HG03439 (cell line): ENCODE data around the gene SYNJ2.

Experiments
- ATAC-seq: cut with Tn5 transposase; IDR thresholded peaks from one replicate; pipeline ENCODE4 v1.9.1; 2021; ENCODE audit warnings: mild to moderate bottlenecking, moderate library complexity; ENCODE audit not compliant: unreplicated experiment

SYNJ2 gene

GRCh38 chr6:157996201-157996712 lies 14.6 kb downstream of the SYNJ2 start:
- no peak for ATAC-seq

DNA sequence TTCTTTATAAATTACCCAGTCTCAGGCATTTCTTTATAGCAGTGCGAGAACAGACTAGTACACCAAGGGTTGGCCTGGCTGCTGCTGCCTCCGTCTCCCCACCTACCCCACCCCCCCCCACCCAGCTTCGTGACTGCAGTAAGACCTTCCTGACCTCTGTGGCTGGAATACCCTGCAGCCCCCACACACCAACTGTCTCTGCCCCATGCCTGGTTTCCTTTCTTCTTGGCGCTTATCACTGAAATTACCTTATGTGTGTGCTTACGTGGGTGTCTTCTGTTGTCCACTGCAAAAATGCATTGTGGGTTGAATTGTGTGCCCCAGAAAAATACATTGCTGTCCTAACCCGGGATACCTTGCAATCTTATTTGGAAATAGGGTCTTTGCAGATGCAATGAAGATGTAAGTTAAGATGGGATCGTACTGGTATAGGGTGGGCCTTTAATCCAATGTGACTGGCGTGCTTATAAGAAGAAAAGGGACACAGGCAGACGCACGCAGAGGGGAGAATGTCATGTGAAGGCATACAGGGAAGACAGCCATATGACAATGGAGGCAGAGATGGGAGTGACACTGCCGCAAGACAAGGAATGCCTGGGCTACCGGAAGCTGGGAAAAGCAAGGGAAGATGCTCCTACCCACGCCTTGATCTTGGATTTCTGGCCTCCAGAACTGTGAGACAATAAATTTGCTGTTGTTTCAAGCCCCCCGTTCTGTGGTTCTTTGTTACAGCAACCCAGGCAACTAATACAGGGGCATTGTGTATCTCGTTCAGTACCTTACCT lies 15.4 kb downstream of the SYNJ2 start:
- ATAC-seq: no peak

- ATAC-seq: no peak
Observed at GRCh38 chr6:157997893-157998608, 16.4 kb downstream of the SYNJ2 start.

DNA sequence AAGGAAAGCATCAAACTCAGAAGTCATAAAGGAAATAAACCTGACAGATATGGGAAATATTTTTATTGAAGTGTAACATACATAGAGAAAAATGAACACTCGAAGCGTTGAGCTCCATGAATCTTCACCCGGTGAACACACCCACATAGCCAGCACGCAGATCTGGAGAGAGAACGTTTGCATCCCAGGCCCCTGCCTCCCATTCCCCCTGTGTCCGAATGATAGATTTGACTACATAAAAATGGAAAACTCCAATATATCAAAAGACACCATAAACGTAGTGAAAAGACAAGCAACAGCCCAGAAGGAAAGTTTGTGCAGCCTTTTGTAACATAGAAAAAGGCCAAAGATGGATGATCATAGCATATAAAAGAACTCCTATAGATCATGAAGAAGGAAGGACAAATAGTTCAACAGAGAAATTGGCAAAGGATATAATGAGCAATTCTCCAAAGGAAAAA lies 17.1 kb downstream of the SYNJ2 start:
- ATAC-seq: no peak

- no peak for ATAC-seq
Observed at GRCh38 chr6:157999168-158000051, 17.7 kb downstream of the SYNJ2 start.

- ATAC-seq: no peak
Observed at GRCh38 chr6:158000530-158001307, 19.1 kb downstream of the SYNJ2 start.

- no peak for ATAC-seq
Observed at GRCh38 chr6:158002249-158002950, 20.7 kb downstream of the SYNJ2 start.

GRCh38 chr6:158002951-158003853 lies 21.5 kb downstream of the SYNJ2 start:
- no peak for ATAC-seq

GRCh38 chr6:158003910-158004700 lies 22.4 kb downstream of the SYNJ2 start:
- ATAC-seq: no peak

GRCh38 chr6:158004701-158005095 lies 23.0 kb downstream of the SYNJ2 start:
- ATAC-seq: no peak

DNA sequence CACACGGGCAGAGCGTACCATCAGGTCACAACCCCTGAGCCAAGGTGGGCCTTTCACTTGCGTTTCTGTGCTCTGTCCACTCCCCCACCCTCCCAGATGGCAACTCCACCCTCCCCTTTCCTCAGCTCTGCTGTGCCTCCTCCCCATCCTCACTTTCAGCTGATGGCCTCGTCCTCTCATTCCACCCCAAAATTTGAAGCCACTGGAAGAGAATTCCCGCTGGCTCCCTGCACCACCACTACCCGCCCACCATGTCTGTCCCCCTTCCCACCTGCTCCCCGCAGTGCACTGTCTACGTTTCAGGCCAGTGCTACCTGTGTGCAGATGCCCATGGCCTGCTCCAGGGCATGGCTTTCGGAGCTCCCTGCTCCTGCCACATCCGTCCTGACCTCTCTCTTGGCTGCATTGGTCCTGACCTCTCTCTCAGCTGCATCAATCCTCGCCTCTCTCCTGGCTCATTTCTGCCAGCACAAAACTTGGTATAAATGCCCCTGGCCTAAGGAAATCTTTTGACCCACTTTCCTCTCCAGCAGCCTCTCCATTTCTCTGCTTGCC lies 24.0 kb downstream of the SYNJ2 start:
- ATAC-seq: no peak

- ATAC-seq: no peak
Observed at GRCh38 chr6:158006331-158006730, 24.7 kb downstream of the SYNJ2 start.

GRCh38 chr6:158006821-158007570 lies 25.3 kb downstream of the SYNJ2 start:
- no peak for ATAC-seq

GRCh38 chr6:158008864-158009113 lies 27.1 kb downstream of the SYNJ2 start:
- no peak for ATAC-seq

- ATAC-seq: no peak
Observed at GRCh38 chr6:158009114-158009891, 27.6 kb downstream of the SYNJ2 start.

- no peak for ATAC-seq
Observed at GRCh38 chr6:158009935-158010585, 28.4 kb downstream of the SYNJ2 start.
